ENCODE data around the gene GPATCH3. TPM values are rescaled to one million over a fixed set of nuclear protein-coding genes. Genes with fewer than 3 reads are reported as not detected.

GPATCH3 gene
- total and polyA plus RNA-seq, 2 of the 8 experiments (the other 6 are each of a cell fraction or from before 2014, with no cell fraction given): 7.9 to 17.4 TPM

- TF ChIP-seq E2F6 (IDR thresholded peaks at IDR 0.05): no peak
- no peak for TF ChIP-seq SIRT6 (IDR thresholded peaks at IDR 0.05; ENCODE audit: low read length)
- no peak for TF ChIP-seq SIX5 (IDR thresholded peaks at IDR 0.05; ENCODE audit: low read depth, low read length)
- TF ChIP-seq KDM4A (IDR thresholded peaks at IDR 0.05; ENCODE audit: low read depth, low read length, severe bottlenecking): no peak
These were observed 15.1 kb upstream of the GPATCH3 start (continued) for GRCh38 chr1:26915204-26915842.

All from H1 (cell line).